ENCODE measurements around the gene P4HA3.

P4HA3 gene

GRCh38 chr11:74226907-74227306, 84.5 kb downstream of the P4HA3 start:
- CTCF ChIA-PET: no interaction called here
- DNase-seq: no peak
- H3K36me3 Mint-ChIP-seq: peaks cover 21% of the 10 kb centered on the region
- H3K9me3 Mint-ChIP-seq: peaks cover 2% of the 10 kb centered on the region
- H3K27ac Mint-ChIP-seq: no peak overlapping the region
- no peak overlapping the region for H3K4me3 Mint-ChIP-seq
- H3K27me3 Mint-ChIP-seq: no peaks in the 10 kb centered on the region
- H3K4me1 Mint-ChIP-seq: peaks cover 2% of the 10 kb centered on the region

- DNase-seq: no peak
- Mint-ChIP-seq H3K4me1 (no peaks in the 10 kb centered on the region), H3K27ac (no peak overlapping the region), H3K9me3 (peaks cover 3% of the 10 kb centered on the region), H3K36me3 (peaks cover 19% of the 10 kb centered on the region), H3K27me3 (no peaks in the 10 kb centered on the region), H3K4me3 (no peak overlapping the region)
- CTCF ChIA-PET: no interaction called here
Measured at GRCh38 chr11:74225565-74225964, 85.9 kb downstream of the P4HA3 start.

DNA sequence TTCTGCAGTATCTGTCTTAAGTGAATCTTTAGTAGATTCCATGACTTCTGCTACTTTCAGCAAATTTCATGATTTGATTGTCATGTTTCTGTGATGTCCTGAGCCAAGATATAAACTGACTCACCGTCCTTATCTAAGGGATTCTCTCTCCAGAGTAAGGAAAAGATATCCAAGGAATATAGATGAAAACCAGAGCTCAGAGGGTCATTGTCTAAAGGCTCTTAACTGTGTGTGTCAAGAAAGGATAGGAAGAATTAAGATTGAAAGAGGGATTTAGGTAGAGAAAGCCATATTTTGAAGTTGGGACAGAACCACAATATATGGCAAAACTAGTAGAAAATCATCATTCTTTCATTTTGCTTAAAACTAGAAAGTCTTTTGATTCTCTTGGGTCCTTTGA, 89.6 kb downstream of the P4HA3 start:
- DNase-seq: no peak
- H3K4me1 Mint-ChIP-seq: no peaks in the 10 kb centered on the region
- peaks cover 3% of the 10 kb centered on the region for H3K9me3 Mint-ChIP-seq
- H3K4me3 Mint-ChIP-seq: no peak overlapping the region
- CTCF ChIA-PET: interaction anchor here (0.8 kb wide), 1 partner anchor 13 kb away, joined by 4 read pairs; no protein-coding TSS in a partner anchor
- H3K27me3 Mint-ChIP-seq: no peaks in the 10 kb centered on the region
- no peak overlapping the region for H3K27ac Mint-ChIP-seq
- peaks cover 14% of the 10 kb centered on the region for H3K36me3 Mint-ChIP-seq

DNA sequence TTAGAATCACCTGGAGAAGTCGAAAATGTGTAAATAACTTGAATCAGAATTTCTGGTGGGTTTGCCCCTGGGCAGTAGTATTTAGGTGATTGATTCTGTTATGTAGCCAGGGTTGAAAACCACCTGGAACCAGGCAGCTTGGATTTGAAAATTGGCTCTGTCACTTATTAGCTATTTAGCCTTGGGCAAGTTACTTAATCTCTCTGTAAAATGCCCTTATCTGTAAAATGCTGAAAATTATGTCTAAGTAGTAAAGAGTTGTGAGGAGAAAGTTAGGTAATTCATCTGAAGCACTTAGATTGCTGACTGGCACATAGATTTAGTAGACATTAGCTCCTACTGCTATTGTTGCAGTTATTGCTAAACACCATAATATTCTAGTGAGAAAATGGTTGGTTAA, 91.1 kb downstream of the P4HA3 start:
- Mint-ChIP-seq H3K9me3 (peaks cover 3% of the 10 kb centered on the region), H3K4me1 (no peaks in the 10 kb centered on the region), H3K4me3 (no peak overlapping the region), H3K36me3 (peaks cover 18% of the 10 kb centered on the region), H3K27me3 (no peaks in the 10 kb centered on the region), H3K27ac (no peak overlapping the region)
- CTCF ChIA-PET: no interaction called here
- DNase-seq: no peak
